Endodermal cell (in vitro differentiated cells): ENCODE data around the gene MS4A8. TPM values are rescaled to one million over a fixed set of nuclear protein-coding genes. Genes with fewer than 3 reads are reported as not detected.

Source experiments
- DNase-seq: peaks from one replicate; pipeline ENCODE4 v3.0.0-alpha.2; 2017
- H3K27ac ChIP-seq: 2 replicates; pipeline ENCODE4 v1.5.1; 2013; ENCODE audit warnings: mild to moderate bottlenecking, low read depth, low read length, moderate library complexity
- H3K27me3 ChIP-seq: 2 replicates; pipeline ENCODE4 v1.6.1; 2013; ENCODE audit warnings: mild to moderate bottlenecking, low read length, moderate library complexity; ENCODE audit not compliant: insufficient read depth, control insufficient read depth, poor library complexity, severe bottlenecking
- H3K36me3 ChIP-seq: 2 replicates; pipeline ENCODE4 v1.7.0; 2013; ENCODE audit warnings: mild to moderate bottlenecking, low read length, moderate library complexity; ENCODE audit not compliant: control insufficient read depth, insufficient read depth
- H3K4me1 ChIP-seq: one replicate; pipeline ENCODE4 v1.7.0; 2013; ENCODE audit warnings: low read length; ENCODE audit not compliant: control insufficient read depth, insufficient read depth
- H3K4me3 ChIP-seq: 2 replicates; pipeline ENCODE4 v1.5.1; 2013; ENCODE audit warnings: mild to moderate bottlenecking, low read length, moderate library complexity
- H3K9ac ChIP-seq: 2 replicates; pipeline ENCODE4 v1.6.1; 2013; ENCODE audit warnings: mild to moderate bottlenecking, low read length, moderate library complexity; ENCODE audit not compliant: poor library complexity, severe bottlenecking; ENCODE audit errors: extremely low read depth
- H3K9me3 ChIP-seq: 2 replicates; pipeline ENCODE4 v1.6.1; 2013; ENCODE audit warnings: mild to moderate bottlenecking, low read length, moderate library complexity; ENCODE audit not compliant: control insufficient read depth
- H3K27ac Mint-ChIP-seq: 2 replicates; pipeline ENCODE4 v1.8.0; 2020; ENCODE audit warnings: mixed read lengths
- H3K27me3 Mint-ChIP-seq: 2 replicates; pipeline ENCODE4 v1.8.0; 2021; ENCODE audit warnings: mild to moderate bottlenecking, mixed read lengths; ENCODE audit not compliant: insufficient read depth
- H3K36me3 Mint-ChIP-seq: 2 replicates; pipeline ENCODE4 v1.8.0; 2020; ENCODE audit warnings: low read depth, mixed read lengths
- H3K4me1 Mint-ChIP-seq: 2 replicates; pipeline ENCODE4 v1.8.0; 2020; ENCODE audit warnings: mixed read lengths
- H3K4me3 Mint-ChIP-seq: 2 replicates; pipeline ENCODE4 v1.8.0; 2020; ENCODE audit warnings: mild to moderate bottlenecking, moderate library complexity, mixed read lengths
- H3K9me3 Mint-ChIP-seq: 2 replicates; pipeline ENCODE4 v1.8.0; 2020; ENCODE audit warnings: mild to moderate bottlenecking, mixed read lengths
- WGBS, 2 experiments: methylation state at CpG; one replicate each; pipeline versions ENCODE4 v1.1.5 to v1.1.7; 2013; ENCODE audit warnings: missing lambda C conversion rate in 2 of 2, mixed read lengths in 1 of 2; ENCODE audit not compliant: insufficient coverage in 1 of 2, insufficient read length in 1 of 2; 5-methylcytosine and 5-hydroxymethylcytosine counted together
- total RNA-seq, 2 donors: library from RNA; stranded (reverse); fragmentation: NEBNext Ultra II Directional in 1 of 2; extraction: Animal tissue kit (Norgen Biotek cat#: 25700) in 1 of 2; gene quantifications; 2 replicates in 1 of 2; 3 replicates in 1 of 2; pipeline ENCODE4 v1.2.1, GENCODE V29; 2021
- TF ChIP-seq, protein P1 (sequence below): fragments of 200-600 bp; sonication (generic); conservative IDR thresholded peaks from 2 replicates; pipeline ENCODE4 v1.5.0; 2021; ENCODE audit warnings: antibody characterized with exemption, mild to moderate bottlenecking

The MS4A8 gene
- total RNA-seq, 2 donors from 2014 or later, result not detected

DNA sequence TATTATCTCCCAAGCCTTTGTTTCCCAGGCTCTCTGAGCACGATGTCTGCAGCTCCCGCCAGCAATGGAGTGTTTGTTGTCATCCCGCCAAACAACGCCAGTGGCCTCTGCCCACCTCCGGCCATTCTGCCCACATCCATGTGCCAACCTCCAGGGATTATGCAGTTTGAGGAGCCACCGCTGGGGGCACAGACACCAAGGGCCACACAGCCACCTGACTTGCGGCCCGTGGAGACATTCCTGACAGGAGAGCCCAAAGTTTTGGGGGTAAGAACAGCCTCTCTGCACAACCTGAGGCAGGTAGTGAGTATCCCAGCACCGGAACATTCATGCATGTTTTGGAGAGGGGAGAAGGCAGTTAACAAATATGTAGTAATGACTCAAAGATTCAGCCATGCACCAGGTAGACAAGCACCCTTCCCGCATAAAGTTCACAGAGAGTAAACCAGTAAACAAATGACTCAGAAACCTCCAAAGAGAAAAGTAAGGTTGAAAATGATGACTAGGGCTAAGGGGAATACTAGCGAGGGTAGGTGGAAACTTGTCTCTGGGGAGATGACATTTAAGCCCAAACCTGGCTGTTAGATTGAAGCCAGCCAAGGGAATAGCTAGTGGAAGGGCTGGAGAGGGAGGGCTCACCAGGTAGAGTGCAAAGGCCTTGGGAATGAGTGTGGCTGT is 64.4 kb downstream of the MS4A8 start:
- Histone ChIP-seq H3K9ac (no peak overlapping the region), H3K4me1 (no peaks in the 10 kb centered on the region), H3K36me3 (no peaks in the 10 kb centered on the region), H3K4me3 (no peak overlapping the region), H3K27me3 (peaks cover 6% of the 10 kb centered on the region), H3K27ac (no peak overlapping the region), H3K9me3 (no peaks in the 10 kb centered on the region)
- peak overlapping the region; percentile 19 for H3K27ac Mint-ChIP-seq
- H3K36me3 Mint-ChIP-seq, result no peaks in the 10 kb centered on the region
- no peak for DNase-seq
- TF ChIP-seq, protein P1, sequence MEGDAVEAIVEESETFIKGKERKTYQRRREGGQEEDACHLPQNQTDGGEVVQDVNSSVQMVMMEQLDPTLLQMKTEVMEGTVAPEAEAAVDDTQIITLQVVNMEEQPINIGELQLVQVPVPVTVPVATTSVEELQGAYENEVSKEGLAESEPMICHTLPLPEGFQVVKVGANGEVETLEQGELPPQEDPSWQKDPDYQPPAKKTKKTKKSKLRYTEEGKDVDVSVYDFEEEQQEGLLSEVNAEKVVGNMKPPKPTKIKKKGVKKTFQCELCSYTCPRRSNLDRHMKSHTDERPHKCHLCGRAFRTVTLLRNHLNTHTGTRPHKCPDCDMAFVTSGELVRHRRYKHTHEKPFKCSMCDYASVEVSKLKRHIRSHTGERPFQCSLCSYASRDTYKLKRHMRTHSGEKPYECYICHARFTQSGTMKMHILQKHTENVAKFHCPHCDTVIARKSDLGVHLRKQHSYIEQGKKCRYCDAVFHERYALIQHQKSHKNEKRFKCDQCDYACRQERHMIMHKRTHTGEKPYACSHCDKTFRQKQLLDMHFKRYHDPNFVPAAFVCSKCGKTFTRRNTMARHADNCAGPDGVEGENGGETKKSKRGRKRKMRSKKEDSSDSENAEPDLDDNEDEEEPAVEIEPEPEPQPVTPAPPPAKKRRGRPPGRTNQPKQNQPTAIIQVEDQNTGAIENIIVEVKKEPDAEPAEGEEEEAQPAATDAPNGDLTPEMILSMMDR, result no peak
- H3K4me3 Mint-ChIP-seq, result no peak overlapping the region
- no peaks in the 10 kb centered on the region for H3K9me3 Mint-ChIP-seq
- H3K4me1 Mint-ChIP-seq, result peaks cover 2% of the 10 kb centered on the region
- peaks cover 19% of the 10 kb centered on the region for H3K27me3 Mint-ChIP-seq
- WGBS, 2 experiments, result 89 to 94% methylated on average over 6 to 11 of the region's 11 CpGs

DNA sequence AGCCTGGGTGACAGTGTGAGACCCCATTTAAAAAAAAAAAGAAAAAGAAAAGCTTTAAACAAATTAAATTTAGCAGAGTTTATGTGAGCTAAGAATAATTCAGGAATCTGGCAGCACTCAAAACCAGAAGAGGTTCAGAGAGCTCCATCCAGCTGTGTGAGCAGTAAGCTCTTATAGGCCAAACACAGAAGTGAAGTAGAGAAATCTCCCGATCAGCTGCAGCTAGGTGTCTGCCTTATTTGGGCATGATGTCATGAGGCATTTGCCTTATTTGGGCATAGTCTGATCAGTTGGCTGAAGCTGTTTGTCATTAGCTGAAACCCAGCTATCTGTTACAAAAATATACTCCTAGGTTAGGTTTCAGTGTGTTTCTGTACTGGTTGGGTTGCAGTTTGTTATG is 65.5 kb downstream of the MS4A8 start:
- Histone ChIP-seq H3K9ac (no peak overlapping the region), H3K36me3 (no peaks in the 10 kb centered on the region), H3K27ac (no peak overlapping the region), H3K9me3 (no peaks in the 10 kb centered on the region), H3K27me3 (peaks cover 6% of the 10 kb centered on the region), H3K4me3 (no peak overlapping the region), H3K4me1 (no peaks in the 10 kb centered on the region)
- 96 to 100% methylated on average over 1 of the region's 1 CpG for WGBS, 2 experiments
- H3K4me1 Mint-ChIP-seq, result no peaks in the 10 kb centered on the region
- no peaks in the 10 kb centered on the region for H3K36me3 Mint-ChIP-seq
- H3K27ac Mint-ChIP-seq, result no peak overlapping the region
- H3K4me3 Mint-ChIP-seq, result no peak overlapping the region
- peaks cover 26% of the 10 kb centered on the region for H3K27me3 Mint-ChIP-seq
- no peaks in the 10 kb centered on the region for H3K9me3 Mint-ChIP-seq
- DNase-seq, result no peak
- TF ChIP-seq, protein P1, result no peak

GRCh38 chr11:60765355-60765754 is 65.9 kb downstream of the MS4A8 start:
- Mint-ChIP-seq H3K27me3 (peaks cover 26% of the 10 kb centered on the region), H3K36me3 (no peaks in the 10 kb centered on the region), H3K4me3 (no peak overlapping the region), H3K27ac (no peak overlapping the region), H3K9me3 (no peaks in the 10 kb centered on the region), H3K4me1 (no peaks in the 10 kb centered on the region)
- H3K27me3 ChIP-seq, result peaks cover 6% of the 10 kb centered on the region
- H3K9ac ChIP-seq, result no peak overlapping the region
- DNase-seq, result no peak
- no peaks in the 10 kb centered on the region for H3K36me3 ChIP-seq
- H3K9me3 ChIP-seq, result no peaks in the 10 kb centered on the region
- no peaks in the 10 kb centered on the region for H3K4me1 ChIP-seq
- no peak overlapping the region for H3K27ac ChIP-seq
- WGBS, 2 experiments, result 91 to 95% methylated on average over 5 of the region's 5 CpGs
- no peak overlapping the region for H3K4me3 ChIP-seq
- TF ChIP-seq, protein P1, result no peak

Other genes with a start within 250 kb of the MS4A8 start
- not detected for gene MS4A1, start 243.8 kb upstream of the MS4A8 start, total RNA-seq
- gene MS4A12, start 206.8 kb upstream of the MS4A8 start, total RNA-seq, result not detected
- gene MS4A13, start 184.2 kb upstream of the MS4A8 start, total RNA-seq, result not detected
- gene MS4A18, start 25.1 kb downstream of the MS4A8 start, total RNA-seq, result not detected
- gene MS4A15, start 57.3 kb downstream of the MS4A8 start, total RNA-seq, result not detected
- gene MS4A10, start 85.7 kb downstream of the MS4A8 start, total RNA-seq, result not detected
- 10 to 100 TPM; 22.4 to 27.9 TPM for gene CCDC86, start 142.5 kb downstream of the MS4A8 start, total RNA-seq
- gene PTGDR2, start 156.3 kb downstream of the MS4A8 start, total RNA-seq, result under 1 TPM in 1 of 2 donors, not detected in 1; 0.15 TPM
- gene ZP1, start 167.9 kb downstream of the MS4A8 start, total RNA-seq, result not detected
- gene PRPF19, start 207.0 kb downstream of the MS4A8 start, total RNA-seq, result 100 to 1,000 TPM; 106 to 109 TPM
- gene TMEM109, start 214.5 kb downstream of the MS4A8 start, total RNA-seq, result 10 to 100 TPM; 41.4 to 56.8 TPM
- 100 to 1,000 TPM; 135 to 140 TPM for gene TMEM132A, start 224.8 kb downstream of the MS4A8 start, total RNA-seq